GM15510 (cell line): ENCODE measurements around the gene WDR33.

Experiments
- POLR2A ChIP-seq: IDR thresholded peaks from 3 replicates; pipeline ENCODE4 v1.6.1; 2011; ENCODE audit warnings: borderline replicate concordance; ENCODE audit not compliant: insufficient read length; ENCODE audit errors: extremely low read depth

Gene WDR33

GRCh38 chr2:127701651-127702394 is 109.1 kb downstream of the WDR33 start:
- peak; percentile 58 for TF ChIP-seq POLR2A

DNA sequence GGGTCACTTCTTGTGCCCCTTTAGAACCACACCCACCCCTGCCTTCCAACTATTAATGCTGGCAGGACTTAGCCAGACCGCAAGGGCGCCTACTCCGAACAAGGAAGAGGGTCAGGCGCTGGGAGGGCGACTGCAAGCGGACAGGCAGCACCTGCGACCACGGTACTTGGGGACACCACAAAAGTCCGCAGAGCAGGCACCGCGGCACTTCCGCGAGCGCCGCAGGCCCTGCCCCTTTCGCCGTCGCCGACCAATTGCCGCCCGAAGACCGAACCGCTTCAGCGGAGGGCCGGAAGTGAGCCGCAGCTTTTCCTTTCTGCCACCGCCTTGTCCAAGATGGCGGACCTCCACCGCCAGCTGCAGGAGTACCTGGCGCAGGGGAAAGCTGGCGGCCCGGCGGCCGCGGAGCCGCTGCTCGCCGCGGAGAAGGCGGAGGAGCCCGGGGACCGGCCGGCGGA is 109.7 kb downstream of the WDR33 start, which contains the start of gene SFT2D3:
SFT2D3 (plus strand) TSS at position 305 of the 458 bp plus-strand sequence; CDS start at position 337, 32 bp downstream.
- peak; percentile 98 for TF ChIP-seq POLR2A

DNA sequence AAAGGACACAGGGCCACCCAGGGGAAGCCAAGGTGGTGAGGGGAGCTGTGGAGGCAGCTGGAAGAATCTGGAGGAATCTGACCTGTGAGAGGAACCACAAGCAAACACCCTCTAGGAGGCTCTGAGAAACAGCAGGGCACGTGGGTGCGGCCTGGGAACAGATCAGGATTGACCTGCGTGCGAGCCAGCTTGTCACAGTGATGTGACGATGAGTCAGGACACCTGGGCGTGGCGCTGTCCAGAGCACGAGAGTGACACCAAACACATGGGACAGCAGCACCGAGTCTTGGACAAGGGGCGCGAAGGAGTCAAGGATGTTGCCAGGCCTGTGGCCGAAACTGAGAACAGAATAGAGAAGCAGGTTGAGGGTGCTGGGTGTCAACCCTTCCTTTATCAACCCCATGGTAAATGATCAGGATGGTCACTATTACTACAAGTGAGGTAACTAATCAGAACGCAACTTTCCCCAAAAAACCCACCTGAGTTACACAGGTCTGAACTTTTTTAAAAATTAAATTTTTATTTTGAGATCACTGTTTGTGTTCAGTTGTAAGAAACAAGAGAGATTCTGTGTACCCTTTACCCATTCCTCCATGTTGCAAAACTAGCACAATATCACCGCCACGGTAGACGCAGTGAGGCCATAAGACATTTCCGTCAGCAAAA is 110.3 kb downstream of the WDR33 start:
- no peak for TF ChIP-seq POLR2A

DNA sequence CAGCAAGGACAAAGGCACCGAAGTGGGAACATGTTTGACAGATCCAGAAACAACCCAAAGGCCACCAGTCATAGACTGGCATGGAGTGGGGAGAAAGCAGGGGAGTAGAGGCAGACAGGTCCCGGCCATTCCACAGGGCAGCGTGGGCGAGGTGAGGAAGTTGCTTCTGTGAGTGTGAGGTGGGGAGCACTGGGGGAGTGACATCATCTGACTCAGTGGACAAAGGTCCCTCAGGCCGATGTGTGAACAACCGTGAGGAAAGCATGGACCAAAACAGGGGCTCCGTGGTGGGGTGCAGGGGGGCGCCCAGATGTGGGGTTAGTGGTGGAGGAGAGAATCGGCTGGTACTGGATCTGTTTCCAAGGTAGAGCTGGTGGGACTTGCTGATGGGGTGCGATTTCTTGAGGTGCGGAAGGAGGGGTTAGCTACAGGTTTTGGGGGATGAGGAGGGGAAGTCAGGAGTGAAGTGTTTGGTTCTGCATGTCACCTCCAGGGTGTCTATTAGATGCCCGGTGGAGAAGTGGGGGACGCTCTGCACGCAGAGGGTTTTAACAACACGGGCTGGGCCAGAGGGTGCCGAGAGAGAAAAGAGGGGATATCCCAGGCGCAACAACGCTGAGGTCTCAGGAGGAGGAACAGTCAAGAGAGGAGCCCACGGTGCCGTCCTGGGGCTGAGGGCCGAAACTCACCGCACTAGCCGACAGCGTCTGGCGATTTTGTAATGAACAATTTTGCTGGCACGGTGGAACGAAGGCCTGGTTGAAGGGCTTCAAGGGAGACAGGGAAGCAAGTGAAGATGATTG is 112.2 kb downstream of the WDR33 start:
- TF ChIP-seq POLR2A, result no peak

GRCh38 chr2:127697482-127698180 is 113.3 kb downstream of the WDR33 start:
- no peak for TF ChIP-seq POLR2A

GRCh38 chr2:127695491-127696472 is 115.2 kb downstream of the WDR33 start:
- no peak for TF ChIP-seq POLR2A

DNA sequence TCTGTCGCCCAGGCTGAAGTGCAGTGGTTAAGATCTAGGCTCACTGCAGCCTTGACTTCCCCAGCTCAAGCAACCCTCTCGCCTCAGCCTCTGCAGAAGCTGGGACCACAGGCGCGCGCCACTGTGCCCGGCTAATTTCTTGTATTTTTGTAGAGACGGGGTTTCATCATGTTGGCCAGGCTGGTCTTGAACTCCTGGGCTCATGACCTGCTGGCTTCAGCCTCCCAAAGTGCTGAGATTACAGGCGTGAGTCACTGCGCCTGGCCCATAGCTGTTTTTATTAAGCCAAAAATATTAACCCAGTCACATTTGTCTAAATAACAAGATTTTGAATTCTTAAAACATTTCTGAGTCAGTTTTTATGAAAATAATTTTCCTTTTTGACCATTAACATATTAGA is 116.0 kb downstream of the WDR33 start:
- TF ChIP-seq POLR2A, result no peak

- no peak for TF ChIP-seq POLR2A
These were observed 120.3 kb downstream of the WDR33 start for GRCh38 chr2:127690696-127691095.

- no peak for TF ChIP-seq POLR2A
These were observed 122.6 kb downstream of the WDR33 start for GRCh38 chr2:127688405-127688804.

DNA sequence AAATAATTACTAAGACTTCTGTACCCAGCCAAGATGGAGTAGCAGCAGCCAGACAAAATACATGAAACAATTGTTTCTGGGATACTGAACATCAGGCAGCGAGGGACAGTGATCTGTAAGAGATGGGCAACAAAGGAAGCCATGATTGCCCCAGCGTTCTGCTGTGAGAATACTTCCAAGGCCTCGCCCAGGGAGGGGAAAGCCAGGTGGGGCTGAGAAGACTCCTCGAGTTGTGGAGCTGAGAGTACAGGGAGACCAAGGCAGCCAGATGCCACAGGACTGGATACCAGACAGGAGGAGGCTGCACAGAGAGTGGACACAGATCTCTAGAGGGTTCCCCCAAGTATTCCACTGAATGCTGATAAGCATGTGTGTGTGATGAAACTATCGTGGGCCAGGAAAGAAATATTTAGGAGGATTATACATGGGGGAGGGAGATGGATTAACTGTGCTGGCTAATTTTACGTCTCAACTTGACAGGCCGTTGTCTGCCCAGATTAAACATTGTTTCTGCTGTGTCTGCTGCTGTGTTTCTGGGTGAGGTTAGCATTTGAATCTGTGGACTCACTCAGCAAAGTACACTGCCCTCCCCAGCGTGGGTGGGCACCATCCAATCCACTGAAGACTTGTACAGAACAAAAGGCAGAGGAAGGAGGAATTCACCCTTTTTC is 125.4 kb downstream of the WDR33 start:
- no peak for TF ChIP-seq POLR2A

DNA sequence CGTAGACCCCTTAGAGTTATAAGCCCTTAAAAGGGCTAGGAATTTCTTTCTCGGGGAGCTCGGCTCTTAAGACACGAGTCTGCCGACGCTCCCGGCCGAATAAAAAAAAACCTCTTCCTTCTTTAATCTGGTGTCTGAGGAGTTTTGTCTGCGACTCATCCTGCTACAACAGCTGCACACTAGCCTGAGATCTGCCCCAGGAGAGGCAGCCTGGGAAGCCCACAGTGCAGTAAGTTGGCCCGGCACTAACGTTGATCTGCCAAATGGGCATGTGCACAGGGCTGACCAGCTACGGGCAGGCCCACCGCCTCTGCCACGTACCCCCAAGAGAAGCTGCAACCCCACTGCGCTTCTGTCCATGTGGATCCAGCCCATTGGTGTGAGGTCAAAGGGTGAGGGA is 127.2 kb downstream of the WDR33 start:
- TF ChIP-seq POLR2A, result no peak

- TF ChIP-seq POLR2A, result no peak
These were observed 127.9 kb downstream of the WDR33 start for GRCh38 chr2:127683056-127683455.
